Astrocyte of the cerebellum (primary cell): Measurements from ENCODE around the gene RAPH1.

Experiments used
- DNase-seq: peaks from one replicate; pipeline ENCODE4 v3.0.0-alpha.2; 2011; ENCODE audit warnings: low read depth
- H3K4me3 ChIP-seq: 2 replicates; pipeline ENCODE4 v1.5.1; 2011; ENCODE audit warnings: mild to moderate bottlenecking, low read depth, low read length, moderate library complexity
- in situ Hi-C: cut with HindIII; loops from 2 replicates; pipeline ENCODE4 v1.10.0; 2017; ENCODE audit warnings: low sequenced_read_pairs
- TF ChIP-seq, protein P1 (sequence below): IDR thresholded peaks from 2 replicates; pipeline ENCODE4 v1.5.1; 2012; ENCODE audit warnings: low read length, low read depth, moderate library complexity, mild to moderate bottlenecking; ENCODE audit errors: missing control alignments

Gene RAPH1

GRCh38 chr2:203476881-203477280, 58.2 kb downstream of the RAPH1 start:
- DNase-seq = no peak
- no peak overlapping the region for H3K4me3 ChIP-seq
- in situ Hi-C loops = loop anchor here (25.0 kb wide), 1 partner anchor 335 kb away; no protein-coding TSS in a partner anchor
- TF ChIP-seq, protein P1, sequence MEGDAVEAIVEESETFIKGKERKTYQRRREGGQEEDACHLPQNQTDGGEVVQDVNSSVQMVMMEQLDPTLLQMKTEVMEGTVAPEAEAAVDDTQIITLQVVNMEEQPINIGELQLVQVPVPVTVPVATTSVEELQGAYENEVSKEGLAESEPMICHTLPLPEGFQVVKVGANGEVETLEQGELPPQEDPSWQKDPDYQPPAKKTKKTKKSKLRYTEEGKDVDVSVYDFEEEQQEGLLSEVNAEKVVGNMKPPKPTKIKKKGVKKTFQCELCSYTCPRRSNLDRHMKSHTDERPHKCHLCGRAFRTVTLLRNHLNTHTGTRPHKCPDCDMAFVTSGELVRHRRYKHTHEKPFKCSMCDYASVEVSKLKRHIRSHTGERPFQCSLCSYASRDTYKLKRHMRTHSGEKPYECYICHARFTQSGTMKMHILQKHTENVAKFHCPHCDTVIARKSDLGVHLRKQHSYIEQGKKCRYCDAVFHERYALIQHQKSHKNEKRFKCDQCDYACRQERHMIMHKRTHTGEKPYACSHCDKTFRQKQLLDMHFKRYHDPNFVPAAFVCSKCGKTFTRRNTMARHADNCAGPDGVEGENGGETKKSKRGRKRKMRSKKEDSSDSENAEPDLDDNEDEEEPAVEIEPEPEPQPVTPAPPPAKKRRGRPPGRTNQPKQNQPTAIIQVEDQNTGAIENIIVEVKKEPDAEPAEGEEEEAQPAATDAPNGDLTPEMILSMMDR = no peak

DNA sequence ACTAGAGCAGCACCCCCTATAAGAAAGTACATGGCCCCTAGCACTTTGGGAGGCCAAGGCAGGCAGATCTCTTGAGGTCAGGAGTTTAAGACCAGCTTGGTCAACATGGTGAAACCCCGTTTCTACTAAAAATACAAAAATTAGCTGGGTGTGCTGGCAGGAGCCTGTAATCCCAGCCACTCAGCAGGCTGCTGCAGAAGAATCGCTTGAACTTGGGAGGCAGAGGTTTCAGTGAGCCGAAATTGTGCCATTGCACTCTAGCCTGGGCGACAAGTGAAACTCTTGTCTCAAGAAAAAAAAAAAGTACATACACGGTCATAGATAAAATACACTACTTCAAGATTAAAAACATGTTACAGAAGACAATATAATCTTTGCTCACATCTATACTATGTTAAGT, 63.8 kb downstream of the RAPH1 start:
- H3K4me3 ChIP-seq = no peak overlapping the region
- TF ChIP-seq, protein P1 = no peak
- no peak for DNase-seq
- in situ Hi-C loops = no loop called here

DNA sequence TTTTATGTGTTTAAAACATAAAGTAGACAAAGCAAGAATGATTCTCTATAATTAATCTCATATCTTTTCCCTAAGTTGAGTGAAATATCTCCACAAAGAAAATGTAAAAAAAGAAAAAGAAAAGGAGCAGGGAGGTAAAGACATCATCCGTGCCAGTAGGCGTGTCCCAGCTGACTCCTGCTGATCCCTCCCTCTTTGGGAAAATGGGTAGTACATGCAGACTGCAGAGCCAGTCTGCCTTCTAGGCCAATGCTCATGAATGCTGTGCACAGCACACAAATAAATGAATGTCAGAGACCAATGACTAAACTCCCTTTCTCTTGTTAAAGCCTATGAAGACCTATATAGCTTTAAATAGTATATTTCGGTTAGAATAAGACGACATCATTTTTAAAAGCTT, 64.7 kb downstream of the RAPH1 start:
- in situ Hi-C loops = no loop called here
- no peak for DNase-seq
- TF ChIP-seq, protein P1 = no peak
- H3K4me3 ChIP-seq = no peak overlapping the region

DNA sequence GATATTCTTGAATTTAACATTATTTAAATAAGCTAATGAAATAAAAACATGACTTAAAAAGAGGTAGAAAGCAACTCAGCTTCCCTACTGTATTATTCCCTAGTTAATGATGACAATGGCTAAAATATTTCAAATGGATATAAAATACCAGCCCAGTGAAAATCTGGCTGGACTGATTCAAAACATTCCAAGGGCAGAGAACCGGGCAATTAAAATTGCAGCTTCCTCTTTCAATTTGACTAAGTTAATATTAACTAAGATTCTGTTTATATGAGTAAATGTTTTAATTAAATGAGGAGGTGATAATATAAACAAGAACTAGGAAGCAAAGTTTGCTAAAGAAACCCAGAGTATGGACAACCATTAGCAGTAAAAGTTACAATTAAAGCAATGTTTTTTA, 65.6 kb downstream of the RAPH1 start:
- in situ Hi-C loops = no loop called here
- no peak for DNase-seq
- TF ChIP-seq, protein P1 = no peak
- H3K4me3 ChIP-seq = no peak overlapping the region

DNA sequence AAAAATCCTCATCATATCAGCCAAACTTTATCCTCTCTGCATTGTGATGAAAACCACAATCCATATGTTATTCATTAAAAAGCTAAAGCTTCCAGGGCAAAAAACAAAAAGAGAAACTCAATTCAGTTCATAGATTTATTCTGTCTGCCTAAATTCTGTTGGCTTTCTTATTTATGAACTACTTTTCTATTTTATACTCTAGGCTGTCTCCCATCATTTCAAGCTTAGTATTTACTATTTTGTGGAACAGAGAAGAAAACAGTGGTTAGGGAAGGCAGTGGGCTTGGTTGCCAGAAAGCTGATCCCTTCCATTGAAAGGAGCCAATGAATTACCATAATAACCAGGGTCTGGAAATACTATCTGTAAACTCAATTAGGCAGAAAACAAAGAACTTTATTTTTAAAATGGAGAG, 71.8 kb downstream of the RAPH1 start:
- DNase-seq = peak; percentile 6
- no peak overlapping the region for H3K4me3 ChIP-seq
- in situ Hi-C loops = no loop called here
- TF ChIP-seq, protein P1 = no peak

DNA sequence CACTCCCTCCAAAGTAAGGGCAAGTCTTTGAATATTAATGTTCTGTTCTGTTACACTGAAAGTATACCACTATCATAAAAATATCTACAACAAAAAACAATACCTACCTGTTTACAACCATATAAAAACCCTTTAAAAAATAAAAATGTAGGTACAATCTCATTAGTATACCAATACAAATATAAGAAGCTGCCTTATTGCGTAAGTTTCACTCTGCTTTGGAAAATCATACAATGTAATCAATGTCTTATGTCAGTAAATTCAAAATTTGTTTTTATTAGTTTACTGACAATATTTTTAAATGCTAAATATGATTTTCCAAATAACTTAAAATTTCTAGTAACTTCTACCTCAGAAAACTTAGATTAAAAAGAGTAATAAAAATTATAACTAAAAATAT, 72.8 kb downstream of the RAPH1 start:
- TF ChIP-seq, protein P1 = no peak
- in situ Hi-C loops = no loop called here
- H3K4me3 ChIP-seq = no peak overlapping the region
- DNase-seq = no peak

- DNase-seq = no peak
- H3K4me3 ChIP-seq = no peak overlapping the region
- in situ Hi-C loops = no loop called here
- TF ChIP-seq, protein P1 = no peak
These were observed 73.4 kb downstream of the RAPH1 start for GRCh38 chr2:203461746-203462145.
